Esophagus squamous epithelium (tissue), 5 donors: ENCODE data around the gene NECTIN2. TPM values are rescaled to one million over a fixed set of nuclear protein-coding genes. Genes with fewer than 3 reads are reported as not detected.

ENCODE experiments used
- DNase-seq: peaks from one replicate; lab custom pipeline; 2025; lab: John Stamatoyannopoulos, UW
- H3K27ac ChIP-seq, 4 donors: fragments of 200-600 bp; sonication (generic); one replicate each; pipeline ENCODE4 v1.5.1; 2016 to 2019; ENCODE audit warnings: mild to moderate bottlenecking in 1 of 4
- H3K27me3 ChIP-seq, 4 donors: fragments of 200-600 bp; sonication (generic); 1 replicate in 3 of 4; 2 replicates in 1 of 4; pipeline versions ENCODE4 v1.5.1 to v1.6.0; 2017 to 2021; ENCODE audit warnings: antibody characterized with exemption in 1 of 4
- H3K36me3 ChIP-seq, 3 donors: fragments of 200-600 bp; sonication (generic); one replicate each; pipeline ENCODE4 v1.5.1; 2016 to 2019
- H3K4me1 ChIP-seq, 3 donors: fragments of 200-600 bp; sonication (generic); one replicate each; pipeline ENCODE4 v1.5.1; 2017 to 2019
- H3K4me3 ChIP-seq, 4 donors: fragments of 200-600 bp; sonication (generic); 1 replicate in 3 of 4; 2 replicates in 1 of 4; pipeline ENCODE4 v1.5.1; 2016 to 2019; ENCODE audit warnings: mild to moderate bottlenecking in 2 of 4, moderate library complexity in 1 of 4
- H3K9me3 ChIP-seq, 3 donors: fragments of 200-600 bp; sonication (generic); one replicate each; pipeline ENCODE4 v1.5.1; 2016 to 2019
- POLR2A ChIP-seq, 4 donors: fragments of 450-650 bp; IDR thresholded peaks; one replicate each; pipeline ENCODE4 v1.6.1; 2017; ENCODE audit warnings: antibody characterized with exemption in 4 of 4, mild to moderate bottlenecking in 4 of 4, moderate library complexity in 3 of 4
- WGBS, 2 donors: methylation state at CpG; one replicate each; pipeline ENCODE4 v1.1.5; 2018; 5-methylcytosine and 5-hydroxymethylcytosine counted together
- intact Hi-C: fragments of 100-400 bp; cut with DNase I; formaldehyde crosslinking; loops from one replicate; pipeline ENCODE4 v1.15.0; 2022
- total RNA-seq, 4 donors: library from RNA; depleted of rRNA; stranded (reverse); fragments of >200 nt; gene quantifications; one replicate each; pipeline ENCODE4 v1.1.0, GENCODE V29; 2016
- TF ChIP-seq, protein P1 (sequence below), 6 experiments: fragments of 450-650 bp in 4 of 6; fragments of 200-600 bp in 2 of 6; sonication (generic) in 2 of 6; IDR thresholded peaks; one replicate each; pipeline ENCODE4 v1.5.1; 2016 to 2019; ENCODE audit warnings: antibody characterized with exemption in 6 of 6, mild to moderate bottlenecking in 4 of 6, moderate library complexity in 4 of 6
- donor health status: DM: yes; HTN: yes; CAD: no.

Gene NECTIN2
- total RNA-seq, 4 donors from 2014 or later, result 42.9 to 103 (median 60.9) TPM

DNA sequence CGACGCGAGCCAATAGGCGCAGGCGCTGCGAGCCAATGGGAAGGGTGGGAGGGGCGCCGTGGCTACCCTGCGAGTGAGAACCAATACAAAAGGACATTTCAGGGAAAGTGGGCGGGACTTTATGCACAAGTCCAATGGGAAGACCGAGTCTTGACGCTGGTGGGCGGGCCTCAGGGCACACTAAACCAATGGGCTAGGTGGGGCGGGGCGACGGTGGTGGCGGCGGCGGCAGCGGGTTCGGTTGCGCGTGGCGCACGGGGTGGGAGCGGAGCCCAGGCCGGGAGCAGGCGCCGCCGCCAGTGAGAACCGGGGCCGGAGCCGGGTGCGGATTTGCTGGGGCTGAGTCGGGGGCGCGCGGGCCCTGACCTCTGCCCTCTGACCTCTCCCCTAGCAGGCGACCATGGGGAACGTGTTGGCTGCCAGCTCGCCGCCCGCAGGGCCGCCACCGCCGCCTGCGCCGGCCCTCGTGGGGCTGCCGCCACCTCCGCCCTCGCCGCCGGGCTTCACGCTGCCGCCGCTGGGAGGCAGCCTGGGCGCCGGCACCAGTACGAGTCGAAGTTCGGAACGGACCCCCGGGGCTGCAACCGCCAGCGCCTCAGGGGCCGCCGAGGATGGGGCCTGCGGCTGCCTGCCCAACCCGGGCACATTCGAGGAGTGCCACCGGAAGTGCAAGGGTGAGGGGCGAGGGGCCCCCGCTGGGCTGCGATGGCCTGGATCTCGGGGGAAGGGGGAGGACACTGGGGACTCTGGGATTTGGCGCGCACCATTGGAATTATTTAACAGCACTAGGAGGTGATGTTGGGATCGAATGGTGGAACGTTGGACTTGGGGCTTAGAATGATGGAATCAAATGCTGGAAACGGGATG, 45.2 kb downstream of the NECTIN2 start, which contains the start of gene TOMM40:
Gene TOMM40, plus strand, starts transcription at position 239 of the 867 bp plus-strand sequence. Its CDS starts 162 bp downstream, at position 401.
- intact Hi-C loops, result no loop called here
- peak; percentile 100 for DNase-seq

DNA sequence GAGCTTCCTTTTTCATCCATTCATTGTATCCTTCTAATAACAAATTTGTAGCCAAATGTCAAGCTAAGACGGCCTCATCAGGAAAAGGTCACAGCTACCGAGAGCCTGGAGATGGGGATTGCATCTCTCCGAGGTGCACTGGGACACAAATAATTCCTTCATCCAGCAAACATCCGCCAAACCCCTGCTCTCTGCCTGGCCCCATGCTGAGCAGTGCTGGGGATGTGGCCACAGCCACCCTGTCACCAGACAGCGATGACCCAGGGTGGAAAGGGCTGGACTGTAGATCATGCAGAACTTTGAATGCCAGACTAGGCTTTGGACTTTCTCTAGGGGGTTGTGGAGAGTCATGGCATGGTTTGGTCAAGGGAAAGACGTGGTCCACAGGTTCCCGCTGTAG, 46.8 kb downstream of the NECTIN2 start:
- 79 to 84% methylated on average over 7 of the region's 7 CpGs for WGBS, 2 donors
- intact Hi-C loops, result no loop called here
- Histone ChIP-seq H3K36me3 (peaks cover 25 to 68% (median 36%) of the 10 kb centered on the region in 3 donors), H3K27ac (no peak overlapping the region), H3K27me3 (no peaks in the 10 kb centered on the region), H3K9me3 (no peaks in the 10 kb centered on the region), H3K4me1 (peaks cover 15 to 32% (median 20%) of the 10 kb centered on the region in 3 donors), H3K4me3 (no peak overlapping the region)
- DNase-seq, result no peak
- no peak for TF ChIP-seq POLR2A (IDR thresholded peaks at IDR 0.05)
- TF ChIP-seq, protein P1, sequence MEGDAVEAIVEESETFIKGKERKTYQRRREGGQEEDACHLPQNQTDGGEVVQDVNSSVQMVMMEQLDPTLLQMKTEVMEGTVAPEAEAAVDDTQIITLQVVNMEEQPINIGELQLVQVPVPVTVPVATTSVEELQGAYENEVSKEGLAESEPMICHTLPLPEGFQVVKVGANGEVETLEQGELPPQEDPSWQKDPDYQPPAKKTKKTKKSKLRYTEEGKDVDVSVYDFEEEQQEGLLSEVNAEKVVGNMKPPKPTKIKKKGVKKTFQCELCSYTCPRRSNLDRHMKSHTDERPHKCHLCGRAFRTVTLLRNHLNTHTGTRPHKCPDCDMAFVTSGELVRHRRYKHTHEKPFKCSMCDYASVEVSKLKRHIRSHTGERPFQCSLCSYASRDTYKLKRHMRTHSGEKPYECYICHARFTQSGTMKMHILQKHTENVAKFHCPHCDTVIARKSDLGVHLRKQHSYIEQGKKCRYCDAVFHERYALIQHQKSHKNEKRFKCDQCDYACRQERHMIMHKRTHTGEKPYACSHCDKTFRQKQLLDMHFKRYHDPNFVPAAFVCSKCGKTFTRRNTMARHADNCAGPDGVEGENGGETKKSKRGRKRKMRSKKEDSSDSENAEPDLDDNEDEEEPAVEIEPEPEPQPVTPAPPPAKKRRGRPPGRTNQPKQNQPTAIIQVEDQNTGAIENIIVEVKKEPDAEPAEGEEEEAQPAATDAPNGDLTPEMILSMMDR (IDR thresholded peaks at IDR 0.05), result no peak

More for the DNA sequence above, 45.2 kb downstream of the NECTIN2 start, which contains the start of gene TOMM40:
- TF ChIP-seq, protein P1 (IDR thresholded peaks at IDR 0.05), result peak in 2 of 6 experiments; percentile 15 to 20
- TF ChIP-seq POLR2A (IDR thresholded peaks at IDR 0.05), result peak in 3 of 4 donors; percentile 31 to 70 (median 58)
- Histone ChIP-seq H3K27me3 (no peaks in the 10 kb centered on the region), H3K9me3 (no peaks in the 10 kb centered on the region), H3K4me1 (peaks cover 15 to 32% (median 20%) of the 10 kb centered on the region in 3 donors), H3K27ac (peak within 1 kb of the TSS; percentile 86 to 99 (median 94)), H3K4me3 (peak within 1 kb of the TSS; percentile 72 to 98 (median 90)), H3K36me3 (peaks cover 14 to 68% (median 28%) of the 10 kb centered on the region in 3 donors)
- 1 to 2% methylated on average over 16 to 25 of the region's 81 CpGs for WGBS, 2 donors

- intact Hi-C loops, result no loop called here
- no peak for TF ChIP-seq POLR2A (IDR thresholded peaks at IDR 0.05)
- TF ChIP-seq, protein P1 (IDR thresholded peaks at IDR 0.05), result no peak
- Histone ChIP-seq H3K27me3 (no peaks in the 10 kb centered on the region), H3K4me3 (no peak overlapping the region), H3K9me3 (no peaks in the 10 kb centered on the region), H3K36me3 (peaks cover 25 to 68% (median 41%) of the 10 kb centered on the region in 3 donors), H3K4me1 (peaks cover 15 to 32% (median 20%) of the 10 kb centered on the region in 3 donors), H3K27ac (no peak overlapping the region)
- no peak for DNase-seq
- WGBS, 2 donors, result 90 to 97% methylated on average over 2 to 5 of the region's 18 CpGs
Measured at GRCh38 chr19:44893332-44894051, 47.4 kb downstream of the NECTIN2 start.

GRCh38 chr19:44894052-44894400, 47.9 kb downstream of the NECTIN2 start:
- 93 to 100% methylated on average over 5 of the region's 6 CpGs for WGBS, 2 donors
- Histone ChIP-seq H3K4me1 (peaks cover 15 to 32% (median 20%) of the 10 kb centered on the region in 3 donors), H3K27ac (no peak overlapping the region), H3K9me3 (no peaks in the 10 kb centered on the region), H3K36me3 (peaks cover 25 to 68% (median 43%) of the 10 kb centered on the region in 3 donors), H3K4me3 (no peak overlapping the region), H3K27me3 (no peaks in the 10 kb centered on the region)
- TF ChIP-seq POLR2A (IDR thresholded peaks at IDR 0.05), result no peak
- TF ChIP-seq, protein P1 (IDR thresholded peaks at IDR 0.05), result no peak
- DNase-seq, result no peak
- intact Hi-C loops, result no loop called here
